Liver (tissue), 9 donors: Measurements from ENCODE around the gene MSGN1. TPM values are rescaled to one million over a fixed set of nuclear protein-coding genes. Genes with fewer than 3 reads are reported as not detected.

Experiments used
- DNase-seq: peaks from one replicate; pipeline ENCODE4 v3.0.0-alpha.2; 2017; ENCODE audit warnings: low spot score
- H3K27ac ChIP-seq, 2 donors: one replicate each; pipeline ENCODE4 v1.7.0; 2013; ENCODE audit warnings: inconsistent platforms in 2 of 2, low read length in 2 of 2, control low read depth in 1 of 2, low read depth in 1 of 2, mild to moderate bottlenecking in 1 of 2
- H3K27me3 ChIP-seq, 4 donors: one replicate each; pipeline versions ENCODE4 v1.6.1 to v1.7.0; 2013; ENCODE audit warnings: low read length in 3 of 4, inconsistent platforms in 1 of 4, mild to moderate bottlenecking in 1 of 4, moderate library complexity in 1 of 4; ENCODE audit not compliant: control insufficient read depth in 4 of 4, insufficient read depth in 4 of 4
- H3K36me3 ChIP-seq, 4 donors: one replicate each; pipeline versions ENCODE4 v1.6.1 to v1.7.0; 2013; ENCODE audit warnings: low read length in 3 of 4, mild to moderate bottlenecking in 3 of 4, low read depth in 1 of 4, moderate library complexity in 1 of 4; ENCODE audit not compliant: control insufficient read depth in 4 of 4, insufficient read depth in 3 of 4
- H3K4me1 ChIP-seq, 4 donors: one replicate each; pipeline versions ENCODE4 v1.6.1 to v1.7.0; 2013; ENCODE audit warnings: low read length in 3 of 4, mild to moderate bottlenecking in 3 of 4, moderate library complexity in 1 of 4; ENCODE audit not compliant: control insufficient read depth in 4 of 4, insufficient read depth in 4 of 4
- H3K4me3 ChIP-seq, 3 donors: one replicate each; pipeline versions ENCODE4 v1.6.1 to v1.7.0; 2013; ENCODE audit warnings: low read length in 3 of 3, control low read depth in 1 of 3, low read depth in 1 of 3, mild to moderate bottlenecking in 1 of 3
- H3K9ac ChIP-seq, 2 donors: one replicate each; pipeline ENCODE4 v1.7.0; 2013; ENCODE audit warnings: low read length in 2 of 2, mild to moderate bottlenecking in 2 of 2, moderate library complexity in 2 of 2, control low read depth in 1 of 2, low read depth in 1 of 2
- H3K9me3 ChIP-seq, 4 donors: one replicate each; pipeline versions ENCODE4 v1.6.1 to v1.7.0; 2013; ENCODE audit warnings: low read length in 3 of 4; ENCODE audit not compliant: control insufficient read depth in 4 of 4
- EGR1 ChIP-seq, 2 donors: IDR thresholded peaks; 2 replicates each; pipeline ENCODE4 v1.6.1; 2016 to 2018; ENCODE audit warnings: antibody characterized with exemption in 2 of 2, low read depth in 2 of 2
- FOXA1 ChIP-seq: IDR thresholded peaks from 2 replicates; pipeline ENCODE4 v1.6.1; 2016; ENCODE audit warnings: antibody characterized with exemption
- FOXA2 ChIP-seq: IDR thresholded peaks from 2 replicates; pipeline ENCODE4 v1.6.1; 2016; ENCODE audit warnings: antibody characterized with exemption
- GABPA ChIP-seq, 2 donors: IDR thresholded peaks in 1 of 2; conservative IDR thresholded peaks in 1 of 2; 2 replicates each; pipeline ENCODE4 v1.6.1; 2016; ENCODE audit warnings: antibody characterized with exemption in 2 of 2, mild to moderate bottlenecking in 1 of 2, moderate library complexity in 1 of 2
- HNF4A ChIP-seq, 2 donors: conservative IDR thresholded peaks; 2 replicates each; pipeline ENCODE4 v1.6.1; 2016; ENCODE audit warnings: antibody characterized with exemption in 2 of 2, mild to moderate bottlenecking in 2 of 2
- HNF4G ChIP-seq: IDR thresholded peaks from 2 replicates; pipeline ENCODE4 v1.6.1; 2016; ENCODE audit warnings: antibody characterized with exemption
- JUND ChIP-seq, 2 donors: IDR thresholded peaks; 2 replicates each; pipeline ENCODE4 v1.6.1; 2016; ENCODE audit warnings: antibody characterized with exemption in 2 of 2
- NR2F2 ChIP-seq: IDR thresholded peaks from 2 replicates; pipeline ENCODE4 v1.6.1; 2016; ENCODE audit warnings: antibody characterized with exemption
- RAD21 ChIP-seq, 2 donors: IDR thresholded peaks; 2 replicates each; pipeline ENCODE4 v1.6.1; 2016; ENCODE audit warnings: antibody characterized with exemption in 2 of 2, mild to moderate bottlenecking in 2 of 2
- RXRA ChIP-seq, 2 donors: IDR thresholded peaks; 2 replicates each; pipeline ENCODE4 v1.6.1; 2017 to 2018; ENCODE audit warnings: antibody characterized with exemption in 2 of 2, mild to moderate bottlenecking in 1 of 2
- SP1 ChIP-seq: IDR thresholded peaks from 2 replicates; pipeline ENCODE4 v1.6.1; 2018; ENCODE audit warnings: antibody characterized with exemption, mild to moderate bottlenecking
- TAF1 ChIP-seq: conservative IDR thresholded peaks from 2 replicates; pipeline ENCODE4 v1.6.1; 2016; ENCODE audit warnings: antibody characterized with exemption, mild to moderate bottlenecking
- YY1 ChIP-seq: IDR thresholded peaks from 2 replicates; pipeline ENCODE4 v1.6.1; 2016; ENCODE audit warnings: antibody characterized with exemption, mild to moderate bottlenecking
- WGBS: extraction: QIAGEN DNeasy Blood & Tissue Kit; methylation state at CpG from one replicate; pipeline ENCODE4 v1.1.7; 2013; 5-methylcytosine and 5-hydroxymethylcytosine counted together
- polyA plus RNA-seq, 2 donors: library from polyadenylated mRNA; stranded (reverse) in 1 of 2; unstranded in 1 of 2; fragments of 200-250 nt in 1 of 2; fragments of >200 nt in 1 of 2; fragmentation: Nextera tagmentation in 1 of 2; extraction: Ambion mirVana in 1 of 2; gene quantifications; one replicate each; pipeline versions ENCODE4 v1.2.1 to v1.2.3, GENCODE V29; 2013 to 2015
- total RNA-seq, 2 donors: library from RNA; depleted of rRNA; stranded (reverse); fragments of >200 nt; gene quantifications; one replicate each; pipeline ENCODE4 v1.2.3, GENCODE V29; 2014
- TF ChIP-seq, protein P1 (sequence below): IDR thresholded peaks from 2 replicates; pipeline ENCODE4 v1.6.1; 2016; ENCODE audit warnings: antibody characterized with exemption
- TF ChIP-seq, protein P2 (sequence below): IDR thresholded peaks from 2 replicates; pipeline ENCODE4 v1.6.1; 2016; ENCODE audit warnings: antibody characterized with exemption
- TF ChIP-seq, protein P3 (sequence below): fragments of 150-350 bp; IDR thresholded peaks from 2 replicates; pipeline ENCODE4 v1.5.1; 2017; ENCODE audit warnings: improper control_type of control experiment, low read depth, low read length; ENCODE audit not compliant: missing input control
- TF ChIP-seq, protein P4 (sequence below): IDR thresholded peaks from 2 replicates; pipeline ENCODE4 v1.6.1; 2016; ENCODE audit warnings: antibody characterized with exemption, mild to moderate bottlenecking
- TF ChIP-seq, protein P5 (sequence below): IDR thresholded peaks from 2 replicates; pipeline ENCODE4 v1.6.1; 2016; ENCODE audit warnings: antibody characterized with exemption
- donor health status: healthy.
- donor health status: healthy.
- donor health status: healthy.
- donor health status: healthy.
- donor health status: healthy.

Gene MSGN1
- total and polyA plus RNA-seq, 4 donors = not detected

DNA sequence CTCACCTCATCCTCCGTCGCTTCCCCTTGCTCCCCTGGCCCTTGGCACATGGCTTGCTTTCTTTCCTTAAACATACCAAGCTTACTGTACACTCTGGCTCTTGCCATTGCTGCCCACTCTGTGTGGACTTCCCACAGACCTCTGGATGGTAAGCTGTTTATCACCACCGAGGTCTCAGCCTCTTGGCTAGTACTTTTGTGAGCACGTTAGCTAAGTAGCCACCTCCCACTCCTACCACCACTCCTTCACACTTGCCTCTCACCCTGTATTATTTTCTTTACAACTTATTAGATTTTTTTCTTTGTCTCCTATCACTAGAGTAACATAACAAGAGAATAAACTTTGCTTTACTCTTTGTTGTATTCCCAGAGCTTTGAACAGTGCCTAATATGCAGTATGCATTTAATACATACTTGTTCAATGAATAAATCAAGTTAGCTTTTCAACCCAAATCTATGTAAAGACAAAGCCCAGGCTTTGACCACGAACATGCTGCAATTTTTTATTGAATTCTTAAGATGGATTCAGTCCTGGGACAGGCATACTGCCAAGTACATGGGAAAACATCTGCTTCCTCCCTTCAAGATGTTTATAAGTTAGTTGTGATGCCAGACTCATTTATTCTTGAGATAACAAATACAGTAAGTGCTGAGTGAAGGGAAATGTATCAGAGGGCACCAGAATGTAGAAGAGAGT, 25.0 kb upstream of the MSGN1 start (continued):
- TF ChIP-seq, protein P1, sequence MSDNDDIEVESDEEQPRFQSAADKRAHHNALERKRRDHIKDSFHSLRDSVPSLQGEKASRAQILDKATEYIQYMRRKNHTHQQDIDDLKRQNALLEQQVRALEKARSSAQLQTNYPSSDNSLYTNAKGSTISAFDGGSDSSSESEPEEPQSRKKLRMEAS = no peak
- TF ChIP-seq YY1 = no peak
- no peak for TF ChIP-seq RAD21 (IDR thresholded peaks at IDR 0.05)

DNA sequence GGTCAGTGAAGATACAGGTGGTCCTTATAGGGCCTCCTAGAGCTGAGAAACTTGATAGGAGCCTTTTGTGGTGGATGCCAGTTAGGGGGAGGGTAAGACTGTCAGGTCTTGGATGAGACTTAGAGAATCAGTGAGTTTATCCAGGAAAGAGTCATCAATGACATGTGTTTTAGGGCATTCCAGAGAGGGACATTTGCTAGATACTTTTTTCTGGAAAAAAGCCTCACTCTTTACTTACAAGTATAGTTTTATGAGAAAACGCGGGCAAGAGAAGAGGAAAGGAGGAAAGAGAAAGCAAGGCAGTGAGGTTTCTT, 24.5 kb upstream of the MSGN1 start:
- no peak overlapping the region for H3K27ac ChIP-seq
- TF ChIP-seq YY1 = no peak
- TF ChIP-seq FOXA2 = no peak
- no peak for TF ChIP-seq GABPA (IDR thresholded peaks at IDR 0.05 in 1 of 2, conservative IDR thresholded peaks at IDR 0.05 in 1 of 2)
- no peak for TF ChIP-seq SP1
- TF ChIP-seq, protein P2, sequence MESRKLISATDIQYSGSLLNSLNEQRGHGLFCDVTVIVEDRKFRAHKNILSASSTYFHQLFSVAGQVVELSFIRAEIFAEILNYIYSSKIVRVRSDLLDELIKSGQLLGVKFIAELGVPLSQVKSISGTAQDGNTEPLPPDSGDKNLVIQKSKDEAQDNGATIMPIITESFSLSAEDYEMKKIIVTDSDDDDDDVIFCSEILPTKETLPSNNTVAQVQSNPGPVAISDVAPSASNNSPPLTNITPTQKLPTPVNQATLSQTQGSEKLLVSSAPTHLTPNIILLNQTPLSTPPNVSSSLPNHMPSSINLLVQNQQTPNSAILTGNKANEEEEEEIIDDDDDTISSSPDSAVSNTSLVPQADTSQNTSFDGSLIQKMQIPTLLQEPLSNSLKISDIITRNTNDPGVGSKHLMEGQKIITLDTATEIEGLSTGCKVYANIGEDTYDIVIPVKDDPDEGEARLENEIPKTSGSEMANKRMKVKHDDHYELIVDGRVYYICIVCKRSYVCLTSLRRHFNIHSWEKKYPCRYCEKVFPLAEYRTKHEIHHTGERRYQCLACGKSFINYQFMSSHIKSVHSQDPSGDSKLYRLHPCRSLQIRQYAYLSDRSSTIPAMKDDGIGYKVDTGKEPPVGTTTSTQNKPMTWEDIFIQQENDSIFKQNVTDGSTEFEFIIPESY = no peak
- no peak for TF ChIP-seq NR2F2
- no peak for TF ChIP-seq RXRA (IDR thresholded peaks at IDR 0.05)
- TF ChIP-seq EGR1 (IDR thresholded peaks at IDR 0.05; ENCODE audit: low read depth in 2 of 2) = no peak
- no peak for TF ChIP-seq RAD21 (IDR thresholded peaks at IDR 0.05)
- TF ChIP-seq JUND (IDR thresholded peaks at IDR 0.05) = no peak
- no peak for TF ChIP-seq FOXA1
- TF ChIP-seq, protein P3, sequence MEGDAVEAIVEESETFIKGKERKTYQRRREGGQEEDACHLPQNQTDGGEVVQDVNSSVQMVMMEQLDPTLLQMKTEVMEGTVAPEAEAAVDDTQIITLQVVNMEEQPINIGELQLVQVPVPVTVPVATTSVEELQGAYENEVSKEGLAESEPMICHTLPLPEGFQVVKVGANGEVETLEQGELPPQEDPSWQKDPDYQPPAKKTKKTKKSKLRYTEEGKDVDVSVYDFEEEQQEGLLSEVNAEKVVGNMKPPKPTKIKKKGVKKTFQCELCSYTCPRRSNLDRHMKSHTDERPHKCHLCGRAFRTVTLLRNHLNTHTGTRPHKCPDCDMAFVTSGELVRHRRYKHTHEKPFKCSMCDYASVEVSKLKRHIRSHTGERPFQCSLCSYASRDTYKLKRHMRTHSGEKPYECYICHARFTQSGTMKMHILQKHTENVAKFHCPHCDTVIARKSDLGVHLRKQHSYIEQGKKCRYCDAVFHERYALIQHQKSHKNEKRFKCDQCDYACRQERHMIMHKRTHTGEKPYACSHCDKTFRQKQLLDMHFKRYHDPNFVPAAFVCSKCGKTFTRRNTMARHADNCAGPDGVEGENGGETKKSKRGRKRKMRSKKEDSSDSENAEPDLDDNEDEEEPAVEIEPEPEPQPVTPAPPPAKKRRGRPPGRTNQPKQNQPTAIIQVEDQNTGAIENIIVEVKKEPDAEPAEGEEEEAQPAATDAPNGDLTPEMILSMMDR = no peak
- TF ChIP-seq, protein P4, sequence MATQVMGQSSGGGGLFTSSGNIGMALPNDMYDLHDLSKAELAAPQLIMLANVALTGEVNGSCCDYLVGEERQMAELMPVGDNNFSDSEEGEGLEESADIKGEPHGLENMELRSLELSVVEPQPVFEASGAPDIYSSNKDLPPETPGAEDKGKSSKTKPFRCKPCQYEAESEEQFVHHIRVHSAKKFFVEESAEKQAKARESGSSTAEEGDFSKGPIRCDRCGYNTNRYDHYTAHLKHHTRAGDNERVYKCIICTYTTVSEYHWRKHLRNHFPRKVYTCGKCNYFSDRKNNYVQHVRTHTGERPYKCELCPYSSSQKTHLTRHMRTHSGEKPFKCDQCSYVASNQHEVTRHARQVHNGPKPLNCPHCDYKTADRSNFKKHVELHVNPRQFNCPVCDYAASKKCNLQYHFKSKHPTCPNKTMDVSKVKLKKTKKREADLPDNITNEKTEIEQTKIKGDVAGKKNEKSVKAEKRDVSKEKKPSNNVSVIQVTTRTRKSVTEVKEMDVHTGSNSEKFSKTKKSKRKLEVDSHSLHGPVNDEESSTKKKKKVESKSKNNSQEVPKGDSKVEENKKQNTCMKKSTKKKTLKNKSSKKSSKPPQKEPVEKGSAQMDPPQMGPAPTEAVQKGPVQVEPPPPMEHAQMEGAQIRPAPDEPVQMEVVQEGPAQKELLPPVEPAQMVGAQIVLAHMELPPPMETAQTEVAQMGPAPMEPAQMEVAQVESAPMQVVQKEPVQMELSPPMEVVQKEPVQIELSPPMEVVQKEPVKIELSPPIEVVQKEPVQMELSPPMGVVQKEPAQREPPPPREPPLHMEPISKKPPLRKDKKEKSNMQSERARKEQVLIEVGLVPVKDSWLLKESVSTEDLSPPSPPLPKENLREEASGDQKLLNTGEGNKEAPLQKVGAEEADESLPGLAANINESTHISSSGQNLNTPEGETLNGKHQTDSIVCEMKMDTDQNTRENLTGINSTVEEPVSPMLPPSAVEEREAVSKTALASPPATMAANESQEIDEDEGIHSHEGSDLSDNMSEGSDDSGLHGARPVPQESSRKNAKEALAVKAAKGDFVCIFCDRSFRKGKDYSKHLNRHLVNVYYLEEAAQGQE = no peak
- TF ChIP-seq, protein P5, sequence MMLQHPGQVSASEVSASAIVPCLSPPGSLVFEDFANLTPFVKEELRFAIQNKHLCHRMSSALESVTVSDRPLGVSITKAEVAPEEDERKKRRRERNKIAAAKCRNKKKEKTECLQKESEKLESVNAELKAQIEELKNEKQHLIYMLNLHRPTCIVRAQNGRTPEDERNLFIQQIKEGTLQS = no peak
- TF ChIP-seq HNF4A (conservative IDR thresholded peaks at IDR 0.05) = no peak
- TF ChIP-seq TAF1 = no peak
- TF ChIP-seq, protein P1 = no peak
- no peak for TF ChIP-seq HNF4G
- no peak overlapping the region for H3K4me3 ChIP-seq
- H3K9me3 ChIP-seq = no peaks in the 10 kb centered on the region
- DNase-seq = no peak
- H3K27me3 ChIP-seq = no peaks in the 10 kb centered on the region
- WGBS = 76% methylated on average over 2 of the region's 2 CpGs
- no peak overlapping the region for H3K9ac ChIP-seq
- H3K36me3 ChIP-seq = no peaks in the 10 kb centered on the region
- no peaks in the 10 kb centered on the region for H3K4me1 ChIP-seq
